Testis (tissue), 2 donors: ENCODE results near the gene CEBPZ.

Experiments used
- POLR2A ChIP-seq: fragments of 450-650 bp; IDR thresholded peaks from one replicate; pipeline ENCODE4 v1.6.1; 2017; ENCODE audit warnings: antibody characterized with exemption, mild to moderate bottlenecking, moderate library complexity
- TF ChIP-seq, protein P1 (sequence below), 3 experiments: fragments of 450-650 bp in 2 of 3; fragments of 200-600 bp in 1 of 3; sonication (generic) in 1 of 3; IDR thresholded peaks; one replicate each; pipeline ENCODE4 v1.5.1; 2016 to 2019; ENCODE audit warnings: antibody characterized with exemption in 3 of 3, mild to moderate bottlenecking in 2 of 3, moderate library complexity in 1 of 3

DNA sequence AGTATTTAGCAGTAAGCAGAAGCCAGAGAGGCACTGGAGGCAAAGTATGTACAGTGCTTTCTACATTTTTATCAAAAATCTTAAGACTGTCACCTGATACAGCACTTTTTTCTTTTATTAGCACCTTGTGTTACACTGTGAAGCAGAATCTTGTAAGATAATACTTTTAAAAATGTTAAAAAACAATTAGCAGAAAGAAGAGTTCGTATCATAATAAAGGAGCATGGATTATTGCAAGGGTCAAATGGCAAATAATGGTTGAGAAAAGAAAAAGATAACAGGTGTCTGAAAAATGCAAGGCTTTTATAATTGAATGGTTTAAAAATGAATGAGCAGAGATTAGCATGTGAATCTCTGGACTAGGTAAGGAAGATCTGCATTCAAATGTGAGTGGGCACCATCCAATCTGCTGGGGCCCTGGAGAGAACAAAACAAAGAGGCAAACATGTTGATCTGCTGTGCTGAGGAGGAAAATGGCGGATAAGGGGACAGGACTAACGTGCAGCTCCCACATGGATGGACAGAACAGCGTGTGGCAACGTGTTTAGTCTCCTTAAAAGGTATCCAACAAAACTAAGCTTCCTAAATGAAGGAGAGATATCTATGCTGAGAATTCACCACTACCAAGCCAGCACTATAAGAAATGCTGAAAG lies 25.6 kb downstream of the CEBPZ start:
- no peak for TF ChIP-seq POLR2A
- TF ChIP-seq, protein P1, sequence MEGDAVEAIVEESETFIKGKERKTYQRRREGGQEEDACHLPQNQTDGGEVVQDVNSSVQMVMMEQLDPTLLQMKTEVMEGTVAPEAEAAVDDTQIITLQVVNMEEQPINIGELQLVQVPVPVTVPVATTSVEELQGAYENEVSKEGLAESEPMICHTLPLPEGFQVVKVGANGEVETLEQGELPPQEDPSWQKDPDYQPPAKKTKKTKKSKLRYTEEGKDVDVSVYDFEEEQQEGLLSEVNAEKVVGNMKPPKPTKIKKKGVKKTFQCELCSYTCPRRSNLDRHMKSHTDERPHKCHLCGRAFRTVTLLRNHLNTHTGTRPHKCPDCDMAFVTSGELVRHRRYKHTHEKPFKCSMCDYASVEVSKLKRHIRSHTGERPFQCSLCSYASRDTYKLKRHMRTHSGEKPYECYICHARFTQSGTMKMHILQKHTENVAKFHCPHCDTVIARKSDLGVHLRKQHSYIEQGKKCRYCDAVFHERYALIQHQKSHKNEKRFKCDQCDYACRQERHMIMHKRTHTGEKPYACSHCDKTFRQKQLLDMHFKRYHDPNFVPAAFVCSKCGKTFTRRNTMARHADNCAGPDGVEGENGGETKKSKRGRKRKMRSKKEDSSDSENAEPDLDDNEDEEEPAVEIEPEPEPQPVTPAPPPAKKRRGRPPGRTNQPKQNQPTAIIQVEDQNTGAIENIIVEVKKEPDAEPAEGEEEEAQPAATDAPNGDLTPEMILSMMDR (IDR thresholded peaks at IDR 0.05), result no peak
